HEK293 (cell line): ENCODE measurements around the gene TRPV6.

ENCODE experiments used
- CTCF ChIA-PET: fragments of 350-600 bp; formaldehyde crosslinking; extraction: SDS; loops from one replicate; lab custom pipeline; 2021; ENCODE audit warnings: antibody characterized with exemption; lab: Yijun Ruan, JAX
- POLR2A ChIA-PET: fragments of 300-600 bp; formaldehyde crosslinking; extraction: SDS; loops from one replicate; lab custom pipeline; 2020; ENCODE audit warnings: antibody characterized with exemption, inconsistent platforms; lab: Yijun Ruan, JAX
- H3K27ac ChIP-seq: fragments of 200-500 bp; sonication (Bioruptor generic); 2 replicates; pipeline ENCODE4 v1.5.1; 2014; ENCODE audit warnings: low read depth, low read length, control low read depth, inconsistent platforms; ENCODE audit errors: extremely low read depth
- H3K36me3 ChIP-seq, 2 experiments: fragments of 200-500 bp in 1 of 2; sonication (Bioruptor generic) in 1 of 2; 1 replicate in 1 of 2; 2 replicates in 1 of 2; pipeline ENCODE4 v1.5.1; 2014 to 2017; ENCODE audit warnings: inconsistent platforms in 2 of 2, low read length in 2 of 2; ENCODE audit not compliant: control insufficient read depth in 2 of 2, insufficient read depth in 1 of 2
- H3K4me1 ChIP-seq: fragments of 200-500 bp; sonication (Bioruptor generic); 2 replicates; pipeline ENCODE4 v1.5.1; 2014; ENCODE audit warnings: mild to moderate bottlenecking, low read length, inconsistent platforms; ENCODE audit not compliant: control insufficient read depth, insufficient read depth
- H3K4me3 ChIP-seq: 2 replicates; pipeline ENCODE4 v1.5.1; 2011; ENCODE audit warnings: low read depth, mild to moderate bottlenecking, control low read depth, low read length, moderate library complexity
- H3K9me3 ChIP-seq: fragments of 200-500 bp; sonication (Bioruptor generic); 2 replicates; pipeline ENCODE4 v1.5.1; 2014; ENCODE audit warnings: low read depth, low read length, inconsistent platforms; ENCODE audit not compliant: control insufficient read depth, insufficient read depth
- EGR2 ChIP-seq: fragments of 450-650 bp; formaldehyde crosslinking; IDR thresholded peaks from 2 replicates; pipeline ENCODE4 v1.5.1; 2016; ENCODE audit warnings: low read depth, missing biosample characterization, missing genetic modification characterization
- GLI2 ChIP-seq: fragments of 450-650 bp; formaldehyde crosslinking; IDR thresholded peaks from 2 replicates; pipeline ENCODE4; 2017; ENCODE audit warnings: missing biosample characterization, missing genetic modification characterization, low read depth, borderline replicate concordance
- ZBTB17 ChIP-seq: fragments of 450-650 bp; formaldehyde crosslinking; IDR thresholded peaks from 2 replicates; pipeline ENCODE4 v1.5.1; 2016; ENCODE audit warnings: missing biosample characterization, missing genetic modification characterization
- ZNF174 ChIP-seq: fragments of 450-650 bp; formaldehyde crosslinking; IDR thresholded peaks from 2 replicates; pipeline ENCODE4 v1.5.0; 2017; ENCODE audit warnings: missing biosample characterization, mild to moderate bottlenecking, missing genetic modification characterization
- ZNF350 ChIP-seq: fragments of 450-650 bp; formaldehyde crosslinking; IDR thresholded peaks from 2 replicates; pipeline ENCODE4 v1.5.0; 2017; ENCODE audit warnings: missing biosample characterization, mild to moderate bottlenecking, missing genetic modification characterization
- ZNF394 ChIP-seq: fragments of 450-650 bp; formaldehyde crosslinking; IDR thresholded peaks from 2 replicates; pipeline ENCODE4 v1.5.1; 2016; ENCODE audit warnings: missing biosample characterization, missing genetic modification characterization, mild to moderate bottlenecking, moderate library complexity, borderline replicate concordance
- ZNF514 ChIP-seq: fragments of 450-650 bp; formaldehyde crosslinking; IDR thresholded peaks from 2 replicates; pipeline ENCODE4 v1.5.1; 2016; ENCODE audit warnings: missing biosample characterization, missing genetic modification characterization
- ZNF548 ChIP-seq: fragments of 450-650 bp; formaldehyde crosslinking; IDR thresholded peaks from 2 replicates; pipeline ENCODE4 v1.5.1; 2016; ENCODE audit warnings: missing biosample characterization, missing genetic modification characterization
- ZNF561 ChIP-seq: fragments of 450-650 bp; IDR thresholded peaks from 2 replicates; pipeline ENCODE4 v1.5.1; 2018; ENCODE audit warnings: missing biosample characterization, missing genetic modification characterization, borderline replicate concordance
- ZNF623 ChIP-seq: fragments of 450-650 bp; formaldehyde crosslinking; IDR thresholded peaks from 2 replicates; pipeline ENCODE4 v1.5.1; 2016; ENCODE audit warnings: missing biosample characterization, missing genetic modification characterization
- ZNF664 ChIP-seq: fragments of 450-650 bp; formaldehyde crosslinking; IDR thresholded peaks from 2 replicates; pipeline ENCODE4 v1.5.1; 2016; ENCODE audit warnings: missing biosample characterization, missing genetic modification characterization
- ZNF792 ChIP-seq: fragments of 450-650 bp; formaldehyde crosslinking; IDR thresholded peaks from 2 replicates; pipeline ENCODE4 v1.5.1; 2016; ENCODE audit warnings: missing biosample characterization, missing genetic modification characterization
- ZSCAN30 ChIP-seq: fragments of 450-650 bp; IDR thresholded peaks from 2 replicates; pipeline ENCODE4 v1.5.1; 2018; ENCODE audit warnings: missing biosample characterization, mild to moderate bottlenecking, missing genetic modification characterization, moderate library complexity
- TF ChIP-seq, protein P1 (sequence below): fragments of 450-650 bp; IDR thresholded peaks from 2 replicates; pipeline ENCODE4 v1.5.1; 2018; ENCODE audit warnings: missing biosample characterization, mild to moderate bottlenecking, missing genetic modification characterization

The TRPV6 gene

GRCh38 chr7:142933624-142934023 lies 48.1 kb upstream of the TRPV6 start, which contains the start of gene TRPV5 (continued):
- TF ChIP-seq ZNF350 (tag by site-specific recombination): no peak

DNA sequence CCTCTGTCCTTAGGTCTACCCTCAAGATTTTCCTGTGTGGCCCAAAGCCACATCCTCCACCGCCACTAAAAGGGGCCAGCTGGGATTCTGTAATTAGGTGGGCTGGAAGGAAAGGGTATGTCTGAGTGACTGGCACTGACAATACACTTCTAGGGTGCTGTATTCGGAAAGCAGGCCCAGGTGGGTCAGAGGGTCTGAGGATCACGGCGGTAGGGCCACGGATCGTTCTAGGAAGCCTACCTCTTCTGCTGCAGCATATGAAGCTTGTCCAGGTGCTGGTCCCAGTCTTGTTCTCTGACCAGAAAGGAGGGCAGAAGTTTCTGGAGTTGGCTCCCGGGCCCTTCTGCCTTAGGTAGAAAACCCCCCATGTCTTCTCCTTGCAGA lies 47.5 kb upstream of the TRPV6 start:
- no peaks in the 10 kb centered on the region for H3K4me1 ChIP-seq
- H3K4me3 ChIP-seq: no peak overlapping the region
- H3K9me3 ChIP-seq: no peaks in the 10 kb centered on the region
- CTCF ChIA-PET: interaction anchor here (0.6 kb wide), 1 partner anchor 8 kb away, joined by 3 read pairs; no protein-coding TSS in a partner anchor
- no peak for TF ChIP-seq ZNF548 (tag by site-specific recombination)
- TF ChIP-seq ZNF561 (tag by site-specific recombination): no peak
- TF ChIP-seq, all 188 proteins: peak for 0
- H3K27ac ChIP-seq: no peak overlapping the region
- POLR2A ChIA-PET: no interaction called here
- H3K36me3 ChIP-seq: no peaks in the 10 kb centered on the region

GRCh38 chr7:142932386-142933091 lies 47.0 kb upstream of the TRPV6 start:
- Histone ChIP-seq H3K9me3 (no peaks in the 10 kb centered on the region), H3K36me3 (no peaks in the 10 kb centered on the region), H3K4me3 (no peak overlapping the region), H3K4me1 (no peaks in the 10 kb centered on the region), H3K27ac (no peak overlapping the region)
- ChIA-PET POLR2A (no interaction called here), CTCF (interaction anchor here (0.5 to 1.2 kb wide), 3 partner anchors 283 to 580 kb away, joined by 3 read pairs; no protein-coding TSS in a partner anchor)
- TF ChIP-seq EGR2 (tag by site-specific recombination) (0 out of 2 replicates have a peak, but pooled peaks have one; percentile 14), ZNF623 (tag by site-specific recombination) (no peak)

DNA sequence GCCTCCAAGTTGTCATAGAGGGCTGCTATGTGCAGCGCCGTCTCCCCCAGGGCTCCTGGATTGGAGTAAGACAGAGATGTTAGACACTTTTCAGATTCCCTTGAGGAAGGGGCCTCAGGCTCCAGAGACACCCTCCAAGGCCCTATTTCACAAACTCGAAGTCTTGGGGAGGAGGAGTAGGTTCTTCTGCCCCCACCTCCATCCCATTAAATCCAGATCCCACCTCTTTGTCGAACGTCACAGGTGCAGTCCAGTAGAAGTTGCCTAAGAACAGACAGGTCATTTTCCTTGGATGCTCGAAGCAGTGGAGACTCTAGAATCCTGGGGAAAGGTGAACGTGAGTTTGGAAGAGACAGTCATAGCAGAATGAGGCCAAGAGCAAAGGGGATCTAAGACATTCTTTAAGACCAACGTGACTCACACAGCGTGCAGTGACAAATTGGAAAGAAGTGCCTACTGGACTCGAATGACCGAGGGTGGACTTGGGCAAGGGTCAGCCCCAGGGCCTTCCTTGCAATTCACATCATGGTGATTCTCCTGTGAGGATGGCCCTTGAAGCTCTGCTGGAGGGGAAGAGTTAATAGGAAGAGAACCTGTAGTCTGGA lies 44.7 kb upstream of the TRPV6 start:
- H3K27ac ChIP-seq: no peak overlapping the region
- no peaks in the 10 kb centered on the region for H3K36me3 ChIP-seq
- H3K4me3 ChIP-seq: no peak overlapping the region
- CTCF ChIA-PET: no interaction called here
- no peaks in the 10 kb centered on the region for H3K9me3 ChIP-seq
- POLR2A ChIA-PET: no interaction called here
- H3K4me1 ChIP-seq: no peaks in the 10 kb centered on the region
- TF ChIP-seq ZNF664 (tag by site-specific recombination) (no peak), GLI2 (no peak), ZNF394 (tag by site-specific recombination) (no peak), ZNF792 (tag by site-specific recombination) (no peak), ZSCAN30 (tag by site-specific recombination) (no peak), ZBTB17 (tag by site-specific recombination) (no peak), ZNF174 (no peak)
- TF ChIP-seq, protein P1, sequence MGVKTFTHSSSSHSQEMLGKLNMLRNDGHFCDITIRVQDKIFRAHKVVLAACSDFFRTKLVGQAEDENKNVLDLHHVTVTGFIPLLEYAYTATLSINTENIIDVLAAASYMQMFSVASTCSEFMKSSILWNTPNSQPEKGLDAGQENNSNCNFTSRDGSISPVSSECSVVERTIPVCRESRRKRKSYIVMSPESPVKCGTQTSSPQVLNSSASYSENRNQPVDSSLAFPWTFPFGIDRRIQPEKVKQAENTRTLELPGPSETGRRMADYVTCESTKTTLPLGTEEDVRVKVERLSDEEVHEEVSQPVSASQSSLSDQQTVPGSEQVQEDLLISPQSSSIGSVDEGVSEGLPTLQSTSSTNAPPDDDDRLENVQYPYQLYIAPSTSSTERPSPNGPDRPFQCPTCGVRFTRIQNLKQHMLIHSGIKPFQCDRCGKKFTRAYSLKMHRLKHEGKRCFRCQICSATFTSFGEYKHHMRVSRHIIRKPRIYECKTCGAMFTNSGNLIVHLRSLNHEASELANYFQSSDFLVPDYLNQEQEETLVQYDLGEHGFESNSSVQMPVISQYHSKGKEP (tag by site-specific recombination): no peak

DNA sequence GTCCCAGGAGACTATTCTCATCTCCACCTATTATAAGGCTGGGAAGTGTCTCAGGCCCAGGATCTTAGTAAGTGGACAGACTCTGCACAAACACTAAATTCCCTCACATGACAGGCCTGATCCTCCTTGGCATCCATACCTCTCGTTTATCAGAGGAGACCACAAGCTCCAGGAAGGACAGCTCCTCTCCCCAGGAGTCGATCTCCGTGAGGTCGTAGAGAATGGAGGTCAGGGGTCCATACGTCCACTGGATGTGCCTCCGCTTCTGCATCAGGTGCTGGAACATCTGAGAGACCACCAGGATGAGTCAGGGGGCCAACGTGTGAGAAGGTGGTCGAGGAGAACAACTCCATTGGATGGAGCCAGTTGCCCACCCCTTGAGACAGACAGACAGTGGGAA lies 42.4 kb upstream of the TRPV6 start:
- POLR2A ChIA-PET: no interaction called here

More for the DNA sequence above, 42.4 kb upstream of the TRPV6 start:
- CTCF ChIA-PET: interaction anchor here (0.6 to 1.2 kb wide), 2 partner anchors 18 to 61 kb away, joined by 3 to 5 read pairs; no protein-coding TSS in a partner anchor
- TF ChIP-seq ZNF514 (tag by site-specific recombination) (no peak), ZNF792 (tag by site-specific recombination) (no peak)
- H3K9me3 ChIP-seq: no peaks in the 10 kb centered on the region
- H3K27ac ChIP-seq: no peak overlapping the region
- no peaks in the 10 kb centered on the region for H3K4me1 ChIP-seq
- no peak overlapping the region for H3K4me3 ChIP-seq
- H3K36me3 ChIP-seq: no peaks in the 10 kb centered on the region
